GM12865 (cell line): ENCODE results near the gene HERC6.

Experiments
- DNase-seq: peaks from one replicate; pipeline ENCODE4 v3.0.0; 2010; ENCODE audit warnings: low read depth
- H3K4me3 ChIP-seq: 2 replicates; pipeline ENCODE4 v1.5.1; 2011; ENCODE audit warnings: mild to moderate bottlenecking, low read depth, low read length, control low read depth
- TF ChIP-seq, protein P1 (sequence below): IDR thresholded peaks from 2 replicates; pipeline ENCODE4 v1.5.1; 2011; ENCODE audit warnings: low read length, control low read depth, low read depth, inconsistent platforms; ENCODE audit not compliant: insufficient read depth; ENCODE audit errors: missing control alignments

The HERC6 gene

DNA sequence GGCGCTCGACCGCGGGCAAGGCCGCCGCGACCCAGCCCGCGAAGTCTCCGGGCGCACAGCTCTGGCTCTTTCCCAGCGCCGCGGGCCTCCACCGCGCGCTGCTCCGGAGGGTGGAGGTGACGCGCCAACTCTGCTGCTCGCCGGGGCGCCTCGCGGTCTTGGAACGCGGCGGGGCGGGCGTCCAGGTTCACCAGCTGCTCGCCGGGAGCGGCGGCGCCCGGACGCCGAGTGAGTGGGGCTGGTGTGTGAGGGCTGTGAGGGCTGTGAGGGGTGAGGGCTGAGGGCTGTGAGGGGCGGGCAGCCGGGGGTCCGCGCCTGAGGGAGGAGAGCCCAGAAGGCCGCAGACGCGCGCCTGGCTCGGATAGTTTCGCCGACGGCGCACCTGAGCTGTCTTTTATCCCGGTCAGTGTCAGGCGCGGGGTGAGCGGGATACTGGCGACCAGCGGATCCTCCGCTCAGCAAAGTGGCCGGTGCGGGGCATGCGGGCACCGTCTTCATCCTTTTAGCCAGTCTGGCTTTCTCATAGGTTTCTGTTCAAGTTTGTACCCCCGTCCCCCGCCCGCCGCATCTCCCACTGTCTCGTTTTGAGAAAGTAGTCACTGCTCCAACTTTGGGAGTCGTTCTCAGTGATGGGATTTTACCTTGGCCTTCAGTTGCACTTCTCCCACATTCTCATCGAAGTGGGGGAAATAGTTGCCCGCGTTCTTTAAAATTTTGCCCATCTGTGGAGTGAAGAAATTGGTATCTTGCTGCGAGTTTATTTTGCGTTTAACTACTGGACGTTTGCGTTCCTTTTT lies 78.9 kb downstream of the HERC6 start:
- peak overlapping the region; percentile 97 for H3K4me3 ChIP-seq
- DNase-seq: peak; percentile 43
- TF ChIP-seq, protein P1, sequence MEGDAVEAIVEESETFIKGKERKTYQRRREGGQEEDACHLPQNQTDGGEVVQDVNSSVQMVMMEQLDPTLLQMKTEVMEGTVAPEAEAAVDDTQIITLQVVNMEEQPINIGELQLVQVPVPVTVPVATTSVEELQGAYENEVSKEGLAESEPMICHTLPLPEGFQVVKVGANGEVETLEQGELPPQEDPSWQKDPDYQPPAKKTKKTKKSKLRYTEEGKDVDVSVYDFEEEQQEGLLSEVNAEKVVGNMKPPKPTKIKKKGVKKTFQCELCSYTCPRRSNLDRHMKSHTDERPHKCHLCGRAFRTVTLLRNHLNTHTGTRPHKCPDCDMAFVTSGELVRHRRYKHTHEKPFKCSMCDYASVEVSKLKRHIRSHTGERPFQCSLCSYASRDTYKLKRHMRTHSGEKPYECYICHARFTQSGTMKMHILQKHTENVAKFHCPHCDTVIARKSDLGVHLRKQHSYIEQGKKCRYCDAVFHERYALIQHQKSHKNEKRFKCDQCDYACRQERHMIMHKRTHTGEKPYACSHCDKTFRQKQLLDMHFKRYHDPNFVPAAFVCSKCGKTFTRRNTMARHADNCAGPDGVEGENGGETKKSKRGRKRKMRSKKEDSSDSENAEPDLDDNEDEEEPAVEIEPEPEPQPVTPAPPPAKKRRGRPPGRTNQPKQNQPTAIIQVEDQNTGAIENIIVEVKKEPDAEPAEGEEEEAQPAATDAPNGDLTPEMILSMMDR: no peak

- no peak overlapping the region for H3K4me3 ChIP-seq
- no peak for DNase-seq
- TF ChIP-seq, protein P1: no peak
Measured at GRCh38 chr4:88458104-88458740, 79.6 kb downstream of the HERC6 start.

- H3K4me3 ChIP-seq: no peak overlapping the region
- no peak for DNase-seq
- TF ChIP-seq, protein P1: no peak
Measured at GRCh38 chr4:88465653-88466192, 87.1 kb downstream of the HERC6 start.

GRCh38 chr4:88467392-88467791 lies 88.7 kb downstream of the HERC6 start:
- no peak for DNase-seq
- no peak overlapping the region for H3K4me3 ChIP-seq
- TF ChIP-seq, protein P1: no peak

DNA sequence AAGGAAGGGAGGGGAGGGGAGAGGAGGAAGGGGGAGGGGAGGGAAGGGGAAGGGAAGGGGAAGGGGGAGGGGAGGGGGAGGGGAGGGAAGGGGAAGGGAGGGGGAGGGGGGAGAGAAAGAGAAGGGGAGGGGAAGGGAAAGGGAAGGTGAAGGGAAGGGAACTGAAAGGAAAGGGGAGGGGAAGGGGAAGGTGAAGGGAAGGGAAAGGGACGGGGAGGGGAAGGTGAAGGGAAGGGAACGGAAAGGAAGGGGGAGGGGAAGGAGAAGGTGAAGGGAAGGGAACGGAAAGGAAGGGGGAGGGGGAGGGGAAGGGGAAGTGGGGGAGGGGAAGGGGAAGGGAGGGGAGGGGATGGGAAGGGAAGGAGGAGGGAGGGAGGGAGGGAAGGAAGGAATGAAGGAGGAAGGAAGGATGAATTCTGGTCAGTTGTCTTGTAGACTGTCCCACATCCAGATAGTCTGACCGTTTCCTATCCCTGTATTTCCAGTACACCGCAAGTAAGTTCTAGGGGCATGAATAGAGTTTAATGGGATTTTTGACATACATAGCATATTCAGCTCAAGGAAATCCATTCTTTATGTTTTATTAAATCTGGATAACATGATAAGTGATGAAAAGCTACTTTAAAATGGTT lies 98.7 kb downstream of the HERC6 start:
- no peak for DNase-seq
- TF ChIP-seq, protein P1: no peak
- no peak overlapping the region for H3K4me3 ChIP-seq

- TF ChIP-seq, protein P1: no peak
- H3K4me3 ChIP-seq: no peak overlapping the region
- no peak for DNase-seq
Measured at GRCh38 chr4:88478247-88478646, 99.6 kb downstream of the HERC6 start.
